Measurements from ENCODE around the gene KIF5B. TPM values are rescaled to one million over a fixed set of nuclear protein-coding genes. Genes with fewer than 3 reads are reported as not detected.

The KIF5B gene
- total and polyA plus RNA-seq, 2 experiments from 2014 or later, result 63.5 to 81.8 TPM

DNA sequence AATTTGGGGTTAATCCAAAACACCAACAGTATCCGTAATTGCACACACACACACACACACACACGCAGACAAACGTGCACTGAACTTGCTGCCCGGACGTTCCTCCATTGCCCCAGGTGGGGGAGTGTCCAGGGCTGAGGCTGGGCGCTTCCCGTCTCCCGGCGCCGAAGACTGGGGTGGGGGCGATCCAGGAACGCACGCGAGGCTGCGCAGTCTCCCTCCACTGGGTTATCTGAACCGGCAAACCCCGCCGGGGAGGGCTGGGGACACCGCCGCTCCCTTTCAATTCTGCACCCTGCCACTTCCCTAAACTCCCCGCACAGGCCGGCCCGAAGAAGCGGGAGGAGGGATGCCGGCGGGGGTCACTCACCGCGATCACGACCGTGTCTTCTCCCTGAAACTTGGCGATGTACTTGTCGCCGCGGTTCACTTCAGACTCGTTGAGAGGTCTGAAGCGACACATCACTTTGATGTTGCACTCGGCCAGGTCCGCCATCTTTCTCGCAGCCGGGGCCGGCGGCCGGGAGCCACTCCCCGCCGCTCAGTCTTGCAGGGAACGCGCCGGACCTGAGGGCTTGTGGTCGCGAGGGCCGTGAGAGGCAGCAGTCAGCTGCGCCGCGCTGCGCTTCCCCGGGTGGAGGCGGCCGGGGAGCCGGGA, 618 bp downstream of the KIF5B start:
- H2AFZ ChIP-seq, result no peak overlapping the region
- H3K79me2 ChIP-seq (replicated peaks; ENCODE audit: insufficient read depth), result peaks cover 56% of the 10 kb centered on the region
- Mint-ChIP-seq H3K36me3 (ENCODE audit: low read depth) (peaks cover 13% of the 10 kb centered on the region; the same call in 2 of the 3 replicates), H3K4me3 (peak overlapping the region; percentile 96), H3K9me3 (no peaks in the 10 kb centered on the region; the same call in 2 of the 3 replicates), H3K4me1 (peaks cover 41% of the 10 kb centered on the region), H3K27me3 (ENCODE audit: insufficient read depth, low read depth, poor library complexity) (peaks cover 15% of the 10 kb centered on the region), H3K27ac (peak overlapping the region; percentile 98)
- H4K20me1 ChIP-seq (replicated peaks; ENCODE audit: insufficient read depth), result peaks cover 37% of the 10 kb centered on the region
- peak; percentile 79 for DNase-seq (ENCODE audit: low spot score)
- H3K9me2 ChIP-seq (ENCODE audit: insufficient read depth), result no peaks in the 10 kb centered on the region
- no peaks in the 10 kb centered on the region for H3F3A ChIP-seq (replicated peaks; ENCODE audit: low read depth)
- peak; percentile 81 for ATAC-seq
- H3K27ac ChIP-seq (ENCODE audit: low read depth), result peak overlapping the region; percentile 83
- peak overlapping the region; percentile 88 for H3K4me2 ChIP-seq
- H3K27me3 ChIP-seq (ENCODE audit: insufficient read depth), result no peaks in the 10 kb centered on the region
- peaks cover 36% of the 10 kb centered on the region for H3K4me1 ChIP-seq (ENCODE audit: insufficient read depth)
- TF ChIP-seq POLR2AphosphoS5 (IDR thresholded peaks at IDR 0.05; ENCODE audit: low read depth) (0 out of 2 replicates have a peak, but pooled peaks have one; percentile 16), ZNF331 (CRISPR knock-in tag; IDR thresholded peaks at IDR 0.05; ENCODE audit: low read depth) (no peak)
- peak overlapping the region; percentile 85 for H3K4me3 ChIP-seq
- no peaks in the 10 kb centered on the region for H3K36me3 ChIP-seq (ENCODE audit: insufficient read depth)

DNA sequence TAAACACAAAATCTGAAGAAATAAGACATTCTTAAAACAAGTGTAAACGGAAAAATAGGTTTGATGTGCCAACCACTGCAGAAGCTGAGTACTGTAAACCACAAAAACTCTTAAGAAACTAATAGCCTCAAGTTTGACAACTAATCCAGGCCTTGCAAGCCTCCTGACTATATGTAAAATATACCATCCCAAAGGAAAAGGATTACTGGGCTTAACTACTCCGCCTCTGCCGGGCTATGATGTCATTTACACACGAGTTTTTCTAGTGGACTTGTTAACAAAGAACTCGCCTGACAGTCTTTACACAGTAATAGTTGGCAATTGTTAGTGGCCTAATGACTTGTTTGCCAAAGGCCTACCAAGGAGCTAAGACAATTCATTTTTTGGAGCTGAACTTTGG, 2.1 kb downstream of the KIF5B start:
- Histone ChIP-seq H3K9me2 (ENCODE audit: insufficient read depth) (no peaks in the 10 kb centered on the region), H3K27me3 (ENCODE audit: insufficient read depth) (no peaks in the 10 kb centered on the region), H3K27ac (ENCODE audit: low read depth) (peak overlapping the region; percentile 78; the same call in 1 of the 2 replicates), H3K4me2 (peak overlapping the region; percentile 88), H3K4me1 (ENCODE audit: insufficient read depth) (peaks cover 49% of the 10 kb centered on the region), H3F3A (replicated peaks; ENCODE audit: low read depth) (no peaks in the 10 kb centered on the region), H4K20me1 (replicated peaks; ENCODE audit: insufficient read depth) (peaks cover 45% of the 10 kb centered on the region), H3K79me2 (replicated peaks; ENCODE audit: insufficient read depth) (peaks cover 71% of the 10 kb centered on the region), H2AFZ (no peak overlapping the region), H3K4me3 (peak overlapping the region; percentile 85), H3K36me3 (ENCODE audit: insufficient read depth) (no peaks in the 10 kb centered on the region)
- H3K4me3 Mint-ChIP-seq, result peak overlapping the region; percentile 96
- peak; percentile 20 for DNase-seq (ENCODE audit: low spot score)
- ATAC-seq, result no peak
- peaks cover 13% of the 10 kb centered on the region; the same call in 2 of the 3 replicates for H3K36me3 Mint-ChIP-seq (ENCODE audit: low read depth)
- no peak overlapping the region for H3K27ac Mint-ChIP-seq
- H3K9me3 Mint-ChIP-seq, result no peaks in the 10 kb centered on the region
- H3K27me3 Mint-ChIP-seq (ENCODE audit: insufficient read depth, low read depth, poor library complexity), result peaks cover 14% of the 10 kb centered on the region
- peaks cover 56% of the 10 kb centered on the region for H3K4me1 Mint-ChIP-seq
- TF ChIP-seq ZNF331 (CRISPR knock-in tag; IDR thresholded peaks at IDR 0.05; ENCODE audit: low read depth) (no peak), POLR2AphosphoS5 (IDR thresholded peaks at IDR 0.05; ENCODE audit: low read depth) (no peak), CREB1 (CRISPR knock-in tag; IDR thresholded peaks at IDR 0.05; ENCODE audit: low read depth) (no peak), ZNF462 (CRISPR knock-in tag; IDR thresholded peaks at IDR 0.05) (no peak), NANOG (IDR thresholded peaks at IDR 0.05; ENCODE audit: borderline replicate concordance) (no peak), EZH2phosphoT487 (IDR thresholded peaks at IDR 0.05; ENCODE audit: unreplicated experiment) (no peak), STAT1 (IDR thresholded peaks at IDR 0.05; ENCODE audit: unreplicated experiment) (no peak)
- TF ChIP-seq, protein P1, sequence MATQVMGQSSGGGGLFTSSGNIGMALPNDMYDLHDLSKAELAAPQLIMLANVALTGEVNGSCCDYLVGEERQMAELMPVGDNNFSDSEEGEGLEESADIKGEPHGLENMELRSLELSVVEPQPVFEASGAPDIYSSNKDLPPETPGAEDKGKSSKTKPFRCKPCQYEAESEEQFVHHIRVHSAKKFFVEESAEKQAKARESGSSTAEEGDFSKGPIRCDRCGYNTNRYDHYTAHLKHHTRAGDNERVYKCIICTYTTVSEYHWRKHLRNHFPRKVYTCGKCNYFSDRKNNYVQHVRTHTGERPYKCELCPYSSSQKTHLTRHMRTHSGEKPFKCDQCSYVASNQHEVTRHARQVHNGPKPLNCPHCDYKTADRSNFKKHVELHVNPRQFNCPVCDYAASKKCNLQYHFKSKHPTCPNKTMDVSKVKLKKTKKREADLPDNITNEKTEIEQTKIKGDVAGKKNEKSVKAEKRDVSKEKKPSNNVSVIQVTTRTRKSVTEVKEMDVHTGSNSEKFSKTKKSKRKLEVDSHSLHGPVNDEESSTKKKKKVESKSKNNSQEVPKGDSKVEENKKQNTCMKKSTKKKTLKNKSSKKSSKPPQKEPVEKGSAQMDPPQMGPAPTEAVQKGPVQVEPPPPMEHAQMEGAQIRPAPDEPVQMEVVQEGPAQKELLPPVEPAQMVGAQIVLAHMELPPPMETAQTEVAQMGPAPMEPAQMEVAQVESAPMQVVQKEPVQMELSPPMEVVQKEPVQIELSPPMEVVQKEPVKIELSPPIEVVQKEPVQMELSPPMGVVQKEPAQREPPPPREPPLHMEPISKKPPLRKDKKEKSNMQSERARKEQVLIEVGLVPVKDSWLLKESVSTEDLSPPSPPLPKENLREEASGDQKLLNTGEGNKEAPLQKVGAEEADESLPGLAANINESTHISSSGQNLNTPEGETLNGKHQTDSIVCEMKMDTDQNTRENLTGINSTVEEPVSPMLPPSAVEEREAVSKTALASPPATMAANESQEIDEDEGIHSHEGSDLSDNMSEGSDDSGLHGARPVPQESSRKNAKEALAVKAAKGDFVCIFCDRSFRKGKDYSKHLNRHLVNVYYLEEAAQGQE (IDR thresholded peaks at IDR 0.05; ENCODE audit: unreplicated experiment), result no peak
- TF ChIP-seq, protein P2, sequence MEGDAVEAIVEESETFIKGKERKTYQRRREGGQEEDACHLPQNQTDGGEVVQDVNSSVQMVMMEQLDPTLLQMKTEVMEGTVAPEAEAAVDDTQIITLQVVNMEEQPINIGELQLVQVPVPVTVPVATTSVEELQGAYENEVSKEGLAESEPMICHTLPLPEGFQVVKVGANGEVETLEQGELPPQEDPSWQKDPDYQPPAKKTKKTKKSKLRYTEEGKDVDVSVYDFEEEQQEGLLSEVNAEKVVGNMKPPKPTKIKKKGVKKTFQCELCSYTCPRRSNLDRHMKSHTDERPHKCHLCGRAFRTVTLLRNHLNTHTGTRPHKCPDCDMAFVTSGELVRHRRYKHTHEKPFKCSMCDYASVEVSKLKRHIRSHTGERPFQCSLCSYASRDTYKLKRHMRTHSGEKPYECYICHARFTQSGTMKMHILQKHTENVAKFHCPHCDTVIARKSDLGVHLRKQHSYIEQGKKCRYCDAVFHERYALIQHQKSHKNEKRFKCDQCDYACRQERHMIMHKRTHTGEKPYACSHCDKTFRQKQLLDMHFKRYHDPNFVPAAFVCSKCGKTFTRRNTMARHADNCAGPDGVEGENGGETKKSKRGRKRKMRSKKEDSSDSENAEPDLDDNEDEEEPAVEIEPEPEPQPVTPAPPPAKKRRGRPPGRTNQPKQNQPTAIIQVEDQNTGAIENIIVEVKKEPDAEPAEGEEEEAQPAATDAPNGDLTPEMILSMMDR (conservative IDR thresholded peaks at IDR 0.05; ENCODE audit: low read depth in 2 of 2), result no peak

Measured in GM23338 (cell line).